Stimulated activated memory B cell treated with anti-CD40 and anti-IgM and Interleukin-4, amounts not matched to agents 10 μg/mL and 1 μg/mL and 100 μg/mL, for 72 hours (primary cell): Measurements from ENCODE around the gene GPN2.

Experiments
- ATAC-seq: fragments of 150-1000 bp; cut with Tn5 transposase; 2 replicates; pipeline ENCODE4 v1.10.0; 2021
- H3K27ac Mint-ChIP-seq: one replicate; pipeline ENCODE4 v1.8.0; 2022; ENCODE audit warnings: mild to moderate bottlenecking, mixed read lengths
- H3K27me3 Mint-ChIP-seq: one replicate; pipeline ENCODE4 v1.8.0; 2022; ENCODE audit warnings: mixed read lengths
- H3K36me3 Mint-ChIP-seq: one replicate; pipeline ENCODE4 v1.8.0; 2022; ENCODE audit warnings: mixed read lengths
- H3K4me1 Mint-ChIP-seq: one replicate; pipeline ENCODE4 v1.8.0; 2022; ENCODE audit warnings: mixed read lengths
- H3K4me3 Mint-ChIP-seq: one replicate; pipeline ENCODE4 v1.8.0; 2022; ENCODE audit warnings: mild to moderate bottlenecking, moderate library complexity, mixed read lengths
- H3K9me3 Mint-ChIP-seq: one replicate; pipeline ENCODE4 v1.8.0; 2022; ENCODE audit warnings: mixed read lengths

The GPN2 gene

DNA sequence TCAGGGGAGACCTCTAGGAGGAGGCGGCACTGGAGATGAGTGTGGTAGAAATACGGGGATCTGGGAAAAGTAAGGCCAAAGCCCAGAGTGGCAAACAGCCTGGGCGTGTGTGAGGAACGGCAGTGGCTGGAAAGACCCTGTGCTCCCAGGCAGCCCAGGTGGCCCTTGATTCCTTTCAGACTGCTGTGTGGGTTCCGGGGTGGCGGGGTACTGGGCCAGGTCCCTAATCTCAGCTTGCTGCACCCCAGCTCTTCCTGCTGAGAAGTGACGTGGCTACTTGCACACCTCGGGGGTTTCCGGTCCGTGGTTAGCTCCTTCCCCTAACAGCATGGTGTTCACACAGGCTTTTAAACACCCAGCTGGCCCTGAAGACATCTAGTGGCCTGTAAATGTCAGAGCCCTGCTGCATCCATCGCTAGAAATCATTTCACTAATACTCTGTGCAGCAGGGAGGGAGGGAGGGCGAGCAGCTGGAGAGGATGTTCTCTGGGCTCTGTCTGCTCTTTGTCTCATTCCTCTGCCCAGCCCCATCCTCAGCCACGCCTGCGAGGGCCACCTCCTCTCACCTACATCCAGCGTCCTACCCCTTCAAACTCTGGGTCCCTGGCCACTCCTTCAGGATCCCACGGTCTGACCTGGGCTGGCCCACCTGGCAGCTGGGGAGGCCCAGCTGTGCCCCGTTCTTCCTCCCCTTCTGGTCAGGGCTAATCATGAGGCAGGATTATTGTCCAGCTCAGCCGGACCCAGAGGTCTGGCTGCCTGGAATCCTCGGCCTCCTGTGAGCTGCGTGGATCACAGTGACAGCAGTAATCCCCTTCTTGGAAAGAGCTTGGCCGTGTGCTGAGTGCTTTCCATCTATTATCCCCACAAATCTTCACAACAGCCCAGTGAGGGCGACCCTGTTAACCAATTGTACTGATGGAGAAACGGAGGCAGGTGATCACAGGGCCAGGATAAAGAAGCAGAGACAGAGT lies 56.4 kb downstream of the GPN2 start:
- peak overlapping the region; percentile 94 for H3K27ac Mint-ChIP-seq
- H3K4me3 Mint-ChIP-seq = peak overlapping the region; percentile 64
- H3K36me3 Mint-ChIP-seq = peaks cover 63% of the 10 kb centered on the region
- no peaks in the 10 kb centered on the region for H3K27me3 Mint-ChIP-seq
- ATAC-seq = peak; percentile 96
- H3K9me3 Mint-ChIP-seq = no peaks in the 10 kb centered on the region
- H3K4me1 Mint-ChIP-seq = peaks cover 69% of the 10 kb centered on the region

DNA sequence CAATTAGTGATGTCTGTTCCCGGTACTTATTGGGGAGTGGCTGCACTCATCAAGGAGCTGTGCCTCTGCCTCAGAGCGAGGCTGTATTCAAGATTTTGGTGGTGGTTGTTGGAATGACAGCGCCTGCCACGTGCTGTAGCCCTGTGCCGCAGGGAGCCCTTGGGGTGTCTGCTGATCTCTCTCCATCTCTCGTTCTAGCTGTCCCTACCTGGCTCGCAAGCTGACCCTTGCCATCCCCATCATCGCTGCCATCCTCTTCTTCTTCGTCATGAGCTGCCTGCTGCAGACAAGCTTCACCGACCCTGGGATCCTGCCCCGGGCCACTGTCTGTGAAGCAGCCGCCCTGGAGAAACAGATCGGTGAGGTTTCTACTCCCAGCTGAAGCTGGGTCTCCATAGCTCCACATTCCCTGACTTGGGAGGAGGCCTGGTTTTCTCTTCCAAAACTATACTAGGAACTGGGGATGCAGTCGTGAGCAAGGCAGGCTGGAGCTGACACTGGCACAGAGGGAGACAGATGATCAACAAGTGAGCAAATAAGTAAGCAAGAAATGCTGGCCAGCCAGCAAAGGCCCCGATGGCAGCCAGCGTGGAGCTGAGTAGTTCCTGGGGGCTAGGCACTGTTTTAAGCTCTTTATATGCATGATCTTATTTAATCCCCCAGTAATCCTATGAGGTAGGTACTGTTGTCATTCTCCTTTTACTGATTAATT lies 57.7 kb downstream of the GPN2 start:
- Mint-ChIP-seq H3K36me3 (peaks cover 56% of the 10 kb centered on the region), H3K27ac (peak overlapping the region; percentile 94), H3K4me3 (no peak overlapping the region), H3K9me3 (no peaks in the 10 kb centered on the region), H3K27me3 (no peaks in the 10 kb centered on the region), H3K4me1 (peaks cover 69% of the 10 kb centered on the region)
- no peak for ATAC-seq

DNA sequence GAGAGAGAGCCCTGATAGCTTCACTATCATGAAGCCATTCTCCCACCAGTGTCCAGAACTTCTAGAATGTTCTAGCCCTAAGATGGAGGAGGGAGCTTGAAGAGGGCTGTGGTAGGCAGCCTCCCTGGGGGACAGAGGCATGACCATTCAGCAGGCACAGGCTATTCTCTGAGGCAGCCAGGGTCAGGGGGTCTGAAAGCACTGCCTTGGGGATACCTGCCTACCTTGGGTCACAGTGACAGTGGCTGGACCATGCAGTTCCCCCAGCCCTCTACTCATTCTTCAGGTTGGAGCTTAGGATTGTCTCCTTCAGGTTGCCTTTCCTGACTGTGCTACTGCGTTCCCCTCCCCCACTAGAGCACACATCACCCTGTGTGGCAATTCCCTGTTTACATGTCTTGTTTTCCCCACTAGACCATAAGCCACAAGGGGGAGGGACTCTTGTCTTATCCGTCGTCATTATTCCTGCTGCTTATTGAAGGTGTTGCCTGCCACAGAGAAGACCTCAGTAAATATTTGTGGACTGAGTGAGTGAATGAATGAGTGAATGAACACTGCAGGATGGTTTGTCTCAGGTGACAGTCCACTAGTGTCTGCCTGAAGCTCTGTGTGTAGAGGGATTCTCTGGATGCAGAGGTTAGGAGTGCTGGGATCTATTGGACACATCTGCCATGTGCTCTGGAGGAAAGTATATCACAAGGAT lies 58.4 kb downstream of the GPN2 start:
- Mint-ChIP-seq H3K36me3 (peaks cover 59% of the 10 kb centered on the region), H3K27ac (peak overlapping the region; percentile 94), H3K4me3 (no peak overlapping the region), H3K4me1 (peaks cover 72% of the 10 kb centered on the region), H3K27me3 (no peaks in the 10 kb centered on the region), H3K9me3 (no peaks in the 10 kb centered on the region)
- no peak for ATAC-seq

DNA sequence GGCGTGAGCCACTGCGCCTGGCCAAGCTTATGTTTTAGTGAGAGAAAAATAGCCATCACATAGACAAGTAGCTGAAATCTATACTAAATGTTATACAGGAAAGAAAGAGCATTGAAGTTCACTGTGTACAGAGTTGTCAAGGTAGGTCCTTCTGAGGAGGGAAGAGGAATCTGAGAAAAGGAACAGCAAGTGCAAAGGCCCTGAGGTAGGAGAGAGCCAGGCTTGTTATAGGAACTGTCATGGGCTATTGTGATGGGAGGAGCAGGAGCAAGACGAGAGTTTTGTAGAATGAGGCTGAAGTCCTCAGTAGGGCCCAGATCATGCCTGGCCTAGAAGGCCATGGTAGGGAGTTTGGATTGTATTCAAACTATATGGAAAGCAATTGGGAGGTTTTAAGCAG lies 59.0 kb downstream of the GPN2 start:
- Mint-ChIP-seq H3K27me3 (no peaks in the 10 kb centered on the region), H3K4me3 (no peak overlapping the region), H3K9me3 (no peaks in the 10 kb centered on the region), H3K36me3 (peaks cover 56% of the 10 kb centered on the region), H3K27ac (peak overlapping the region; percentile 94), H3K4me1 (peaks cover 74% of the 10 kb centered on the region)
- ATAC-seq = no peak

DNA sequence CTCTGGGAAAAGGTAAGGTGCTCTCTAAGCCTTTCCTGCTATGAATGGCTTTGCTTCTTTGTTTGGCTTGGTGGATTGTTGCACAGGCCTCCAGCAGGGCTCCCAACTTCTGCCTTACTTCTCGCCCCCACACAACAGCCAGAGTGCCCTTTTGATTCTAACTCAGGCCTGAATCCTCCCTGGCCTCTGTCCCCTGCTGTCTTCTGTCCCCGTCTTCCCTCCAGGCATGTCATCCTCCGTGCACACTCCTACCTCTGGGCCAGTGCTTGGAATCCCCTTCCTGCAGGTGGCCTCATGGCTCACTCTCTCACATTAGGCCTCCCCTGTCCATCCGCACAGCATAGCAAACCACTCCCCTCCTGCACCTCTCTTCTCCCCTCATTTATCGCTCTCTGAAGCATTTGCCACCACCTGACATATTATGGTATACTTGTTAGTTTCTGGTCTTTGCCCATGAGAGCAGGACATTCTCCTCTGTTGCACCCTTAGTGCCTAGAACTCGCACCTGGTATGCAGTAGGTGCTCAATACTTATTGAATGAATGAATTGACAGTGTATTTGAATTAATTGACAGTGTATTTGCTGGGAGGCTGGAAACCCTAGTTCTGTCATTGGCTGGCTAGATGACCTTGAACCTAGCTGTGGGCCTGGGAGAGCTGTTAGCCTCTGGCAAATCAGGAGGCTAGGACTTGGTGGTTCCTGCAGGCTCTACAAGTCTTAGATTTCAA lies 60.7 kb downstream of the GPN2 start:
- H3K9me3 Mint-ChIP-seq = no peaks in the 10 kb centered on the region
- ATAC-seq = no peak
- H3K4me1 Mint-ChIP-seq = peaks cover 82% of the 10 kb centered on the region
- H3K36me3 Mint-ChIP-seq = peaks cover 44% of the 10 kb centered on the region
- no peaks in the 10 kb centered on the region for H3K27me3 Mint-ChIP-seq
- peak overlapping the region; percentile 88 for H3K27ac Mint-ChIP-seq
- peak overlapping the region; percentile 94 for H3K4me3 Mint-ChIP-seq

DNA sequence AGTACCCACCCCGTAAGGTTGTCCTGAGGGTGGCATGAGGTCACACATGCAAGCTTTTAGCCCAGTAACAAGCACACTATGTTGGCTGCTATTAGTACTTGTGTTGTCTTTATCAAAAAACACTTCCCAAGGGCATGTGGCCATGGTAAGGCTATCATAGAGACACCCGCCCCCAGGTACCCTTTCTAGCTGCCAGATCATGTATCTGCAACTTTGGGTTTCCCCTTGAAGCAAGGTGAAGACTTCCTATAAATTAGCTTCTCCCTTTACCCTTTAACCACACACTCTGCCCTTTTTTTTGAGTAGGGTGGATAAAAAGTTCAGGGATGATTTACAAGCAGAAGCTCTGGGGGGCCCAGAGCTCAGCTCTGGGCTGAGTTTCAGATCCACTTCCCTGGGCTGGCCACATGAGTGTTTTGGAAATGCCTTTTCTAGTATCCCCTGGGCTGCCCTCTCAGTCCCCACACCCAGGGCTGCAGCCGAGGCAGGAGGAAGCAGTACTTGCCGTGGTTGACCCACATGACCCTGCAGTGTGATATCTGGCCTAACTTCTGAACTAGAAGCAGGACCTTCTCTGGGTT lies 61.6 kb downstream of the GPN2 start:
- H3K4me3 Mint-ChIP-seq = peak overlapping the region; percentile 94
- ATAC-seq = peak; percentile 69
- H3K27me3 Mint-ChIP-seq = no peaks in the 10 kb centered on the region
- H3K9me3 Mint-ChIP-seq = no peaks in the 10 kb centered on the region
- peak overlapping the region; percentile 88 for H3K27ac Mint-ChIP-seq
- H3K4me1 Mint-ChIP-seq = peaks cover 73% of the 10 kb centered on the region
- H3K36me3 Mint-ChIP-seq = peaks cover 37% of the 10 kb centered on the region

DNA sequence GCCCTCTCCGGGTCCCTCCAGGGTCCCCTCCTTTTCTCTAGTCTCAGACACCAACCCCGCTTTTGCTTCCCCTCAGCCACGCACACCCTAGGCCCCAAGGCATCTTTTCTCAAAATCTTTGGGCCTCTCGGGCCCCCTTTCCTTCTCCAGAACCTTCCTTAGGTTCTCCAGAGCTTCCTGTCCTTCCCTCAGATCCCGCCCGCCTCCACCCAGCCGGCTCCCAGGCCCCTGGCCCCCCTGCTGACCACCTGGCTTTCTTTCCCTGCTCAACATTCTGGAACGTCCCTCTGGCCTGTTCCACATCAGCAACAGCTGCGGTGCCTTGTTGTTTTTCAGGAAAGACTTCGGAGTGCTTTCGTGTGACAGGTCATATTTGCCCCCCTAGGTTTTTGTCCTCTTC lies 62.4 kb downstream of the GPN2 start:
- Mint-ChIP-seq H3K36me3 (peaks cover 28% of the 10 kb centered on the region), H3K9me3 (no peaks in the 10 kb centered on the region), H3K4me3 (peak overlapping the region; percentile 94), H3K4me1 (peaks cover 65% of the 10 kb centered on the region), H3K27me3 (no peaks in the 10 kb centered on the region), H3K27ac (peak overlapping the region; percentile 88)
- no peak for ATAC-seq

DNA sequence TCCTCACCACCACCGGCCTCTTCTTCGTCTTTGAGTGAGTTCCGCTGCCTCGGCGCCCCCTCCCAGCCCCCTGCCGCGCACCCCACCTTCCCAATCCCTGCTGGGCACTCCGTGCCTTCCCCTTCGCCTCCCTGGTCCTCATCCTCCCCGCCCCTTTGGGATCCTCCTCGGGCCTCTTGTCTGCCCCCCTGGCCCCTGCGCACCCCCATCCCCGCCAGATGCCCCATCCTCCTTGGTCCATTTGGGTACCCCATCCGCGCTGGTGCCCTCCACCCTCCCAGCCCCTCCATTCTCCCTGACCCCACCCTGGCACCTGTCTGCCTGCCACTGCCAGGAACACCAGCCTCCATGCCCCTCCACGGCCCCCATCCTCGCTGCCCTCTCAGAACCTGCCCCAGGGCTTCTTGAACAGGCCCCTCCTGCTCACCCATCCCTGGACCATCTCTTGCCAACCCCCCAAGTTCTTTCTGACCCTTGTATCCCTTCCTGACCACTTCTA lies 62.9 kb downstream of the GPN2 start:
- H3K27ac Mint-ChIP-seq = peak overlapping the region; percentile 88
- no peaks in the 10 kb centered on the region for H3K27me3 Mint-ChIP-seq
- H3K9me3 Mint-ChIP-seq = no peaks in the 10 kb centered on the region
- H3K36me3 Mint-ChIP-seq = peaks cover 23% of the 10 kb centered on the region
- ATAC-seq = peak; percentile 2
- peak overlapping the region; percentile 94 for H3K4me3 Mint-ChIP-seq
- peaks cover 60% of the 10 kb centered on the region for H3K4me1 Mint-ChIP-seq

DNA sequence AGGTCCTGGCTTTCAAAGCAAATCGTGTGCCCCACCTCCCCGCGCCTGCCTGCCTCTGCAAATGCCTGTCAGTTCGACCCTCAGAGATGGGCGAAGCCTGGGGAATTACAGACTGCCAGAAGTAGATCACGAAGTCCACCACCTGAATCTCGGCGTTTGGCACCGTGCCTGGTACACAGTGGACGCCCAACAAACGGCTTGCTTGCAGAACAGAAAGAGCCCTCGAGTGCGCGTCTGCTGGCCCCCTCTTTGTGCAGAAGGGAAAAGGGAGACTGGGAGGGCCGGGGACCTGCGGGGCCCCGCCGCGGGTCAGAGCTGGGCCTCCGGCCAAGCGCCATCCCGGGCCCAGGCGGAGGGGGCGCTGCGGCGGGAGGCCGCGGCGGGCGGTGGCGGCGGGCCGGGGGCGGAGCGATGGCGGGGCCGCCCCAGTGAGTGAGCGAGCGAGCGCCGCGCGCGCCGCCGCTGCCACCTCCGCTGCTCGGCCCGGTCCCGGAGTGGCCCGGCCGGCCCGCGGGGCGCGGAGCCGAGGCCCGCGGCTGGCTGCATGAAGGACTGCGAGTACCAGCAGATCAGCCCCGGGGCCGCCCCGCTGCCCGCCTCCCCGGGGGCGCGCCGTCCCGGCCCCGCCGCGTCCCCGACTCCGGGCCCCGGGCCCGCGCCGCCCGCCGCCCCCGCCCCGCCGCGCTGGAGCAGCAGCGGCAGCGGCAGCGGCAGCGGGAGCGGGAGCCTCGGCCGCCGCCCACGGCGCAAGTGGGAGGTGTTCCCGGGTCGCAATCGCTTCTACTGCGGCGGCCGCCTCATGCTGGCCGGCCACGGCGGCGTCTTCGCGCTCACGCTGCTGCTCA lies 63.6 kb downstream of the GPN2 start, which contains the start of gene ZDHHC18:
Gene ZDHHC18 (plus strand): TSS at position 428 of the 845 bp plus-strand sequence. CDS start 117 bp downstream, at position 545.
- H3K27ac Mint-ChIP-seq = peak within 1 kb of the TSS; percentile 88
- ATAC-seq = peak; percentile 88
- peak within 1 kb of the TSS; percentile 95 for H3K4me3 Mint-ChIP-seq
- no peaks in the 10 kb centered on the region for H3K9me3 Mint-ChIP-seq
- H3K36me3 Mint-ChIP-seq = peaks cover 21% of the 10 kb centered on the region
- peaks cover 55% of the 10 kb centered on the region for H3K4me1 Mint-ChIP-seq
- H3K27me3 Mint-ChIP-seq = no peaks in the 10 kb centered on the region
